HG03520 (cell line): Measurements from ENCODE around the gene KCP.

Experiments
- ATAC-seq: cut with Tn5 transposase; IDR thresholded peaks from one replicate; pipeline ENCODE4 v1.9.1; 2021; ENCODE audit warnings: mild to moderate bottlenecking, moderate library complexity; ENCODE audit not compliant: unreplicated experiment

The KCP gene

DNA sequence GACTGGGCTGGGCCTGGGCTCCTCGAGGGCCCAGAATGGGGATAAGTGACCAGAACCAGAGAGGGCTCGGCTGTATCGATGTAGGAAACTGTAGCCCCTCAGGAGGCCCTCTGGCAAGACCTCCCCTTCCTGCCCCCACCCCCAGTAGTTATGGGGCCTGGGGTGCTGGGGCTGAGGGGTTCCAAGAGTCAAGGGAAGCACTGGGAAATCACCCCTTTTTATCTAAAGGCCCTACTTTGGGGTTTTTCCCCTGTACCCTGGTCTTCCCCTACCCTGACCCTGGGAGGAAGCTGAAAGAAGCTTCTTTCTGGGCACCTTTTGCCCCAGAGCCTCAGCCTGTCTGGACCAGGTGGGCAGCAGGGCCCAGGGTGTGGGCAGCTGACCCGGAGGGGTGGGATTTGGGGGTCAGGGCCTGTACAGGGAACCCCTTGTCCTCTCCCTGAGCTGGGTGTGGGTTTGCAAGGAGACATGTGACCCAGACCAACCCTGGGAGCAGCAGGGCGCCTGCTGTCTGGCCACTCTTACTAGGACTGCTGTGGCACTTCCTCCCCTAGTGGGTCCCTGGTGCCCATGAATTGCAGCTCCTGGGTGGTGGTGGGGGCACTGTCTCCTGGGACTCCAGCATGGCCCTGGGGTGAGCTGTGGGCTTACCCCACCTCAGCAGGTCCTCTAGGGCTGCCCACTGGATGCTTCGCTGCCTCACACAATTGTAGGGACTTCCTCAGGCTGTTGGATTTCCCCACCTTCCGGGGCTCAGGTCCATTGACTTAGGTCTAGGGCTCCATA lies 28.8 kb upstream of the KCP start:
- ATAC-seq: no peak

DNA sequence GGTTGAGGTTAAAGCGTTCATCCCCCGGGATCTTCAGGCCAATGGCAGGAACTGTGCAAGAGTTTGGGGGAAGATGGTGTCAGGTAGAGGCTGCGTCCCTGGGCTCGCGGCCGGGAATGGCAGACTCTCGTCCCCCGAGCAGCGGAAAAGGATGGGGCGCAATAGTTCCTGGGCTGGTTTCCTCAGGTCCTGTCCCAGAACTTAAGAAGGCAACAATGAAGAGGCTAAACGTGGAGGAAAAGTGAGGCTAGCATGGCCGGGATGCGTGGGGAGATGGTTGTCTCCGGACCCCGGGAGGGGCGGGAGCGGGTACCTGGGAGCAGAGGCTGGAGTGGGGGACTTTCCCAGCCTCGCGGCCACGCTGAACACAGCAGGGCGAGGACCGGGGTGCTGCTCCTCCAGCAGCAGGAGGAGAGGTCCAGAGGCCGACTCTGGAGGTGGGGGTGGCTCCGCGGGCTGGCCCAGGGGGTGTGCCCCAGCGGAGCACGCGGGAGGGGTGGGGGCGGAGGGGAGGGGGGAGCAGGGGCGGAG lies 28.1 kb upstream of the KCP start:
- no peak for ATAC-seq

DNA sequence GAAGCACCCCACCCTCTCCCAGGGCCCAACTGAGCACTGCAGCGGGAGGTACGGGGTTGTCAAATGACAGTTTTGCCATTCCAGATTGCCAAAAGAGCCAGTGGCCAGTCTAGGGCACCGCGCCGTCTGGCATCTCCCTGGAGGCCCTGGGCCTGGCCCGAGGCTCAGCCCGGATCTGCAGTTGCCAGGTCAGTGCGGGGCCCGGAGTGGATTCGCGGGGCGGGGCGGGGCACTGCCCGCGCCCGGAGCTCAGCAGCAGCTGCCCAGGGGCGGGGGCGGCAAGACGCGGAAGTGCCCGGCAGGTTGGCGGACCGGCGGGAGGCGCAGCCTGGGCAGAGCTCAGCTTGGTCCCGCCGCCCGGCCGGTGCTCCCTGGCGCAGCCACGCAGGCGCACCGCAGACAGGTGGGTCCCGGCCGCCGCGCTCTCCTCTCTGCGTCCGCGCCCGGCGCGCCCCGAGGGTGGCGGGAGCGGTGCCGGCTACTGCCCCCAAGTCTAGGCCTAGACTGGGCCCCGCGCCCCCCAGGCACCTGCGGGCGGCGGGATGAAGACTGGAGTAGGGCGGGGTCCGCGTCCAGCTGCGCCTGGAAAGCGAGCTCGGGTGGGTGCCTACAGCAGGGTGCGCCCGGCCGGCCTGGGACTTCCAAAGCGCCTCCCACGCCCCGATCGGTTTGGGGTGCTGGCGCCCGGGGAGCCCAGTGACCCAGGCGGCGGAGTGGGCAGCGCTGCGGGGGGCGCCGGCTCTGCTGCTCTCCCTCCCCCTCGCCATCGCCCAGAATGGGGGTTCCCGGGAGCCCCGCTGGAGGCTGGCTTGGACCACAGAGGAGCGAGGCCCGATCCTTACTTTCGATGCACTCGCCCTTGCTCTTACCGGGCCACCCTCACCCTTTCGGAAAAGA lies 27.4 kb upstream of the KCP start, which contains the start of gene IRF5:
TSS of gene IRF5 (plus strand) at position 281 of the 897 bp plus-strand sequence. CDS start 4,155 bp downstream, outside the sequence.
- no peak for ATAC-seq

DNA sequence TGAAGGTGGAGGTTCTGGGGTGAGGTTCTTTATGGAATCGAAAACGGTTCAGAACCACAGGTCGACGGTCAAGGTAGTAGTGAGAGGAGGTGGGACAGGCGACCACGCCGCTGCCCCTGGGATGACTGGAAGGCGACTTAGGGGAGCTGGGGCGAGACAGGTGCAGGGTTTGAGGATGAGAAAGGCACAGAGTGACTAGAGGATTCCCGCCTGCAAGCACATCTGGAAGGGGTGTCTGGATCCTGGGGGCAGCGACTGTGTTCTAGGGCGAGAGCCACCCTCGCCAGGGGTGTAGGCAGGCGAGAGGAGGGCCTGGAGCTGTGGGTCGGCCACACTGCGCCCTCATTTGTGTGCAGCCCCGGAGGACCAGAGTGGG lies 26.8 kb upstream of the KCP start:
- no peak for ATAC-seq

DNA sequence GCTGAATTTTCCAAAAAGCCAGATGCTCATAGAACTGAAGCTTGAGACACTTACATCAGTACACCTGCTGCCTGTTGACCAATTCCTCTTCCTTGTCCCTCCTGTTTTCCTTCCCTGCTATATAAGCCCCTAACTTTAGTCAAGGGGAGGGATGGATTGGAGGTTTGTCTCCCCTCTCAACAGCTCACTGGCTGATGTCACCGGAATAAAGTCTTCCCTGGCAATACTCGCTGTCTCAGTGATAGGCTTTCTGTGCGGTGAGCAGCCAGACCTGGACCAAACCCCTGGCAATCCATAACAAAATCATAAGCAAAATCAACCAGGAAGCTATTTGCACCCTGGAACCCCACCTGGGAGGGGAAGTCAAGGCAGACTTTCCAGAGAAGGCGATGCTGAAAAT lies 26.3 kb upstream of the KCP start:
- no peak for ATAC-seq

DNA sequence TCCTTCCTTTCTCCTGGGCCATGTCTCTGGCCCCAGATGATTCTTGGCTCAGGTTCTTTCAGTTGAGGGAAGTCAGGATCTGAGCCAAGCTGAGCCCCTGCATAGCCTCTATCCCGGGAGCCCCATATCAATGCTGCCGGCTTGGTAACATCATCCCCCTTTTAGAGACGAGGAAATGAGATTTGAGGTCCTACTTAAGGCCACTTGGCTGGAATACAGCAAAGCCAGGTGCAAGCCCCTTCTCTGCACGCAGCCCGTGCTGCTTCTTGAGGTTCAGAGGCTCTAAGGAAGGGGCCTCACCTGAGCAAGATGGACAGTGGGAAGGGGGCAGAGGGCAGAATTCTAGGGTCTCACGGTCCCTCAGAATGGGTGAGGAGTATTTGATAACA lies 24.8 kb upstream of the KCP start:
- no peak for ATAC-seq

DNA sequence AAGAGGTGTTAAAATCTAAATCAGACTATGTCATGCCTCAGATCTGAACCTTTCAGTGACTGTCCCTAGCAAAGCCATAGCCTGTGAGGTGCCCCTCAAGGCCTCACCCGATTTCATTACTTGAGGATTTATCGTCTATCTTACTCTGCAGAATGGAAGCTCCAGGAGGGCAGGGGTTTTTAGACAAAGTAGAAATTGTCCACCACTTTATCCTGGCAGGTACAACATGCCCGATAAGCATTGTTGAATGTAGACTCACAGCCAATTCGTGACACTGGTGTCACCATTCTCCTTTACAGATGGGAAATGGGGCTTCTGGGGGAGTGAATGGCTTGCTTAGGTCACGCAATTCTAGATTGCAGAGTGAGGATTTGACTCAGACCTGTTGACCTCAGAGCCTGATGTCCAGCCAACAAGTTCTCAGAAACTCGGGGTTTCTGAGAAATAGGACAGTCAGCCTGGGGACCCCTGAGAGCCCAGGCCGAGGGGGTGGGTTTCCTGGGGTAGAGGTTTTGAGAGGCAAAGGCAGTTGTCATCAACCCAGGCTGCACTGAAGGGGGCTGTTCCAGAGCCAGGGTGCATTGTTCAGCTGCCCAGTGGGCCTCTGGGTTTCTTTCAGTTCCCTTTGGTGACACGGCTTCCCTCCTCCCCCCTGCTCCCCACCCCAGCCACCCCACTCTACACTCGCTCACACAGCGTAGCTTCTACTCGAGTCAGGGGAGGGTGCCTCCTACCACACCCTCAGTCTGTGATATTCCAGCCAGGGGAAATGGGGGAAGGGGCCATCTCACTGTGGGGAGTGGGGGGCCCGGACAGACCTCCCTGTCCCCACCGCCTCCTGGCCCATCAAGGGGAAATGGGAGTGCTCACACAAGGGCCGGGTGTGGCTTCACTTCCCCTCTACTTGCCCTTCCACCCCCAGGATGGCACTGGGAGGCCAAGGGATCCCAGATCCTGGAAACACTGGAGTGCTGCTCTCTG lies 24.1 kb upstream of the KCP start:
- ATAC-seq: peak; percentile 40

DNA sequence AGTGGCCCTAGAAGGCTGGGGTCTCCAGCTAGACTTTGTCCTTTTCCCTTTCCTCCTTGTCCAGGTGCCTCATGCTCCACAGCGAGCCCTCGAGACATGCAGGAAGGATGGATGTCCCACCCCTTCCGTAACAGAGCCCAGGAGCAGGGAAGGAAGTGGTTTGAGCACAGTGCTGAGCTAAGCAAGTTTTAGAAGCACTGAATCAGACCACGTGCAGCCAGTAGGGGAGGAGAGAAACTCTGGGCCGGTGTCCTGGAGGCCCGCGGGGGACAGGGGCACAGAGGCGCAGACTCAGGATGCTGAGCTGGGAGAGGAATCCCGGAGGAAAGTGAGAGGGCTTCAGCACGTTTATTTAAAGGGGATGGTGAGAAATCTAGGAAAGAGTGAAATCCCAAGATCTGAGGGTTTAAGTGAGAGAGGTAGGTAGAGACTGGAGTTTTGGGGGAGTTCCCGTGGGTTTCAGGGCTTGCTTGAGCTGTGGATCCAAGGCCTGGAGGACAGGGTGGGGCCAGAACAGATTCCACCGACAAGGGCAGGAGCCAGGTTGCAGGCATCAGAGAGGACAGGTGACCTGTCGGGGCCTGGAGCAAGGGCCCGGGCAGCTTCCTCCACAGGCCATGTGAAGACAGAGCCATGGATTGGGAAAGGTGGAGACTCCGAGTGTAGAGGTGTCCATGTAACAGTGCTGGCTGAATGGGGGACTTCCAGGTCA lies 22.8 kb upstream of the KCP start:
- ATAC-seq: peak; percentile 25

DNA sequence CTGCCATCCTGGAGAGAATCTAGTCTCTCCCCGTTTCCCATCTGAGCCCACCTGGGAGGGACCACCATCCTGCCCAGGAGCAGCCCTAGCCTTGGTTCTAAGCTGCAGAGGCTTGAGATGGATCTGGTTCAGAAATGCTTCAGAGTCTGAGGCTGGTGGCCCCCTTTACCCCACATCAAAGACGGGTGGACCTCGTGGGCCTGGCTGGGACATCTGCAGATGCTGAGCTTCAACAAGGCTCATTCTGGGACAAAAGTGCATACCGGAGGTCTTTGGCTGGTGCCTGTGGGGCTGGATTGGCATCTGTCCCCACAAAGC lies 22.3 kb upstream of the KCP start:
- no peak for ATAC-seq

DNA sequence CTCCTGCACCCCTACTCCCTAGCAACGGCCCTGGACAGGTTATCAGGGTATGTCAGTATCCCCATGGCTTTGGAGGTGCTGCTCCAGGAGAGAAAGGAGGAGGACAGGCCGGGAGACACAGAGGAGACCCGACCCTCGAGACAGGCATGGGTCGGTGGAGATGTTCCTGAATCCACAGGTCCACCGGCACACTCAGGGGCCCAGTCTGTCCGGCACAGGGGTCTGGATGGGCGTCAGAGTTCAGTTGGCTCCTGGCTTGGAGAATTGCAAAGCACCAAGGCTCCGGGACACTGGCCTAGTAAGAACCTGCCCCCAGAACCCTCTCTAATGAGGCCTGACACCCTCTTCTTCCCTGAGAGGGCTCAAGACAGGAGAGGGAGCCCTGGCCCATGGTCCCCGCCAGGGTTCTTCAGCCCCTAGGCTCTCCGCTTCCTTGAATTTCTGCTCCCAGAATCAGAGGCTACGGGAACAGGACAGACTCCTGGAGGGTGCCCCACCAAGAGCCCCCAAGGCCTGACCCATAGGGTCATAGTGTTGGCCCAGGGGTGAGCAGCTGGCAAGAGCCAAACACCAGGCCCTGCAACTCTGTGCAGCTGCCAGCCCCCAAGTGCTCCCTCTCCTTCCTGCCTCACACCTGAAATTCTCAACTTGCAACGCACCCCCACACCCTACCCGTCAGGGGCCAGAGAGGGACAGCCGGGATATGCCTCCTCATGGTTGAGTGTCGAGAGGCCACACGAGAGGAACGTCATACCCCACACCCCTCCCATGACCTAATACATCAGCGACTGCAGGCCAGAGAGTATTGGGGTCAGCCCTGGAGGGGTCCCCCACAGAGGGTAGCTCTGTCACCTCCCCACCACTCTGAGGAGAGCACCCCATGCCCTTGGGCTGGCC lies 21.7 kb upstream of the KCP start:
- ATAC-seq: no peak

DNA sequence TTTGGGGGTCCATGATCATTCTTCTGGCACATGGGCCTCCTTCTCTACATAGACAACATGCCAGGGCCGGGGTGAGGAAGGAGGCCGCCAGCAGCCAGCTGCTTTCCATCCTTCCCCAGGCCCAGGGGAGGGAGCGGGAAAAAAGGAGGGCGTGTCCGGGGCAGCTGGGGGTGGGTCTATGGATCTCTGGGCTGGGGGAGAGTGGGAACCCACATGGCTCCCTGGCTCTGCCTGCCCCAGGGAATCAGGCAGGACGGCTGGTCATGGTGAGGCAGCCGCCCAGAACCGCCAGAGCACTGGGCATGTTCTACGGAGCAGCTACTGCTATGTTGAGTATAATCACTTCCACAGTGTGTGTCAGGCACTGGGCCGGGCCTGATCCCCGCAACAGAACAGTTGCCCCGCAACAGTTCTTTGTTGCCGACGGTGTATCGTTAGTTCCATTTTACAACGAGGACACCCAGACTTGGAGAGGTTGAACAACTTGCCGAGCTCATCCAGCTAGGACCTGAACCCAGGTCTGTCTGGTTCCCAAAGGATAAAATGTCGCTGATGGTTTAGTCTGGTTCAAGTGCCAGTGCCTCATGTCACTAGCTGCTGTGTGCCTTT lies 20.8 kb upstream of the KCP start:
- ATAC-seq: no peak

DNA sequence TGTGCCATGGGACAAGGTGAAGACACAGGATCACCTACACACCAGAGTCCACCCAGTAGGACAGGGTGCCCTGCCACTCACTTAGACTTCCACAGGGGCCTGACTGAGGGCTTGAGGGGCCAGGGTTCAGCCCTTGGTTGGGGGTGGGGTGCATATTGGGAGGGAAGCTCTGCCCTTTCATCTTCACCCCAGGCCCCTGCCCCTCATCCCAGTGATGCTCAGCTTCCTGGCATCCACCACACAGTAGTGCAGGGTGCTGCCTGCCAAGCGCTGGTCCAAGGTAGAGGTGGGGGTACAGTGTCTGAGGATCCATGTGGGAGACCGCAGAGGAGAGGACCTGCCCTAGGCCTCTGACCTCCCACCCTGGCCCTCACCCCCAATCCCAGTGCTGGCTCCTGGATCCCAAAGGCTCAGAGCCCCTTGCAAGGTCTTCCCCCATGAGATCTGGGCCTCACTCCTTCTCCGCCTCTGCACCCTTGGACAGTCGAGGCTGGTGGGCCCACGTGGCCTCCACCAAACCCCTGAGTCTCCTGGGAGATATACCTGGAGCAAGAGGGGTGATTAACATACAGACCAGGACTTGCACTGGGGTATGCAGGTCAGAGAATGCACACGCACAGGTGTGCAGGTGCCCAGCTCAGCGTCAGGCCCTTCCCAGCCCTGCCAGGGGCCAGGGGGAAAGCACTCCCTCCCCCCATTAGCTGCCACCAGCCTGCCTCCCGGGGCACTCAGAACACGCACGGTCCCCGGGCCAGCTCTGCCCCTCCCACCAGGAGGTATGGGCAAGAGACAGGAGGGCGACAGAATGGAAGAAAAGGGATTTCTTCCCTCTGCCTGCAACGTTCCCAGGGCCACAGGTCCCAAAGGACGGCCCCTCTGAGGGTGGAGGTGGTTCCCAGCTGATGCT lies 18.6 kb upstream of the KCP start:
- ATAC-seq: no peak

DNA sequence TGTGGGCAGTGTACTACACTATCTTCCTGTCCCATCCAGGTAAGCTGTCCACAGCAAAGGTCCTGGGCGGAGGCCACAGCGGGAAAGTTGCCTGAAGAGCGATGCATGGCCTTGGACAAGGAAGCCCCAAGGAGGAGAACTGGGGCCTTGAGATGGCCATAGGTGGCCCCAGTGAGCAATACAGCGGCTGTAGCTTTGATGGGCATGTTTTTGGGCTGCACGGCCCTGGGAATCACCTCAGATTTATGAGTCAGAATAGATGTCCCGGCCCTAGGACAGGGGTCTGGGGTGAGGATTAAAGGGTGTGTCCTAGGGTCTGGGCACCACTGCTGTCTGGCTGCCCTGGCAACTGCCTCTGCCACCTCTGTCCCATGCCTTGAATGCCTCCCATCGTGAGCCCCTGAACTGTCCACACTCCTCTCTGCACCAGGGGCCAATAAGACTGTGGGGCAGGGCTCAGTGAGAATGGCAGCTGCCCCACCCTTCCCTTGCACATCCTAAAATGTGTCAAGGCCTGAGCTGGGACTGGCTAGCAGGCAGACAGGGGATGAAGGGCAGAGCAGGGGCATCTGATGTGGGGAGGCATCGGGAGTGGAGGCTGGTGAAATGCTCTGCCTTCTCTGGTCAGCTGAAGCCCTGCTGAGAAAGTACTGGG lies 17.8 kb upstream of the KCP start:
- no peak for ATAC-seq

DNA sequence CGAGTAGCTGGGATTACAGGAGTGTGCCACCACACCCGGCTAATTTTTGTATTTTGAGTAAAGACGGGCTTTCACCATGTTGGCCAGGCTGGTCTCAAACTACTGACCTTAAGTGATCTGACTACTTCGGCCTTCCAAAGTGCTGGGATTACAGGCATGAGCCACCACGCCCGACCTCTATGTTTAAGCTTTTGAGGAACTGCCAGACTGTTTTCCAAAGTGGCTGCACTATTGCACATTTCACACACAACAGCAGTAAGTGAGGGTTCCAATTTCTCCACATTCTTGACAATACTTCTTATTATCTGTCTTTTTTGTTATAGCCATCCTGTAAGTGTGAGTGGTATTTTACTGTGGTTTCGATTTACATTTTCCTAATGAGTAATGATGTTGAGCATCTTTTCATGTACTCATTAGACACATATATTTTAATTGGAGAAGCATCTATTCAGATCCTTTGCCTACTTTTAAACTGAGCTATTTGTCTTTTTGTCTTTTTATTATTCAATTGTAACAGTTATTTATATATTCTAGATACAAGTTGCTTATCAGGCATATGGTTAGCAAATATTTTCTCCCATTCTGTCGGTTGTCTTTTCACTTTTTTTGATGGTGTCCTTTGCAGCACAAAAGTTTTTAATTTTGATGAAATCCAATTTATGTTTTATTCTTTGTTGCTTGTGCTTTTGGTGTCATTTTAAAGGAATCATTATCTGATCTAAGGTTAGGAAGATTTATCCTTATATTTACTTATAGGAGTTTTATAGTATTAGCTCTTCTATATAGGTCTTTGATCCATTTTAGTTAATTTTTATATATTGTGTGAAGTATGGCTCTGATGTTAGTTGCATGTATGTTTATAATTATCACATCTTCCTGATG lies 14.4 kb upstream of the KCP start:
- no peak for ATAC-seq

DNA sequence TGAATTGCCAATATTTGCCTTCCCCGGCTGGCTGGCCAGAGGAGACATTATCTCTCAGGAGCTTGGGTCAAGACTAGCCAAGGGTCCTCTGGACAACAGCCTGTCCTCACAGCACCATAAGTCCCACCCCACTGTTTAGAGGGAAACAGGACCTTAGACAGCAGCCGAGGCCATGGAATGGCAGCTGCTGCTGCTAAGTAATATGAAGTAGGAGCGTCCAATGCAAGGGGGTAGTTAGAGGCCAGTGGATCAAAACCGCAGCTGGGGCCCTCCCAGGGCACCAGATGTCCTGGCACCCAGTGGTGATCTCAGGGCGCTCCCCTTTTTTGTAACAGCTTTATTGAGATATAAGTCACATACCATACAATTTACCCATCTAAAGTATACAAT lies 12.9 kb upstream of the KCP start:
- ATAC-seq: no peak
